ENCODE data around the gene CBLB.

GRCh38 chr3:105826778-105827634 is 41.8 kb downstream of the CBLB start:
- TF ChIP-seq CTCF (IDR thresholded peaks at IDR 0.05): no peak
- TF ChIP-seq POLR2A (IDR thresholded peaks at IDR 0.05; ENCODE audit: low read length): no peak
- TF ChIP-seq EP300 (IDR thresholded peaks at IDR 0.05): no peak

Data from A549 (cell line).